Measurements from ENCODE around the gene OXSR1. TPM values are rescaled to one million over a fixed set of nuclear protein-coding genes. Genes with fewer than 3 reads are reported as not detected.
"Not testable (repeated sequence)": the region's sequence is repeated elsewhere in the genome, so short reads cannot be mapped to it uniquely, and the experiment has no call there.

The OXSR1 gene
- total RNA-seq, 1 donor from 2014 or later = 13.3 TPM

- Histone ChIP-seq H3K9me3 (no peaks in the 10 kb centered on the region), H3K27me3 (no peaks in the 10 kb centered on the region), H3K4me3 (no peak overlapping the region), H3K36me3 (no peaks in the 10 kb centered on the region), H3K27ac (no peak overlapping the region), H3K4me1 (peaks cover 0 to 2% of the 10 kb centered on the region in 2 donors)
- no peak for TF ChIP-seq CTCF (IDR thresholded peaks at IDR 0.05)
- no peak for DNase-seq (ENCODE audit: low spot score in 2 of 2)
- intact Hi-C loops (cut with DNase I) = no loop called here
Measured at GRCh38 chr3:38177181-38177580, 11.8 kb downstream of the OXSR1 start.

- intact Hi-C loops (cut with DNase I) = no loop called here
- TF ChIP-seq CTCF (IDR thresholded peaks at IDR 0.05) = no peak
- no peak for DNase-seq (ENCODE audit: low spot score in 2 of 2)
Measured at GRCh38 chr3:38186781-38187180, 21.4 kb downstream of the OXSR1 start.

GRCh38 chr3:38190481-38190881 is 25.1 kb downstream of the OXSR1 start:
- Histone ChIP-seq H3K4me3 (no peak overlapping the region), H3K27me3 (no peaks in the 10 kb centered on the region), H3K4me1 (peaks cover 0 to 3% of the 10 kb centered on the region in 2 donors), H3K27ac (peak overlapping the region; percentile 8 to 22), H3K36me3 (peaks cover 4 to 20% of the 10 kb centered on the region in 2 donors), H3K9me3 (no peaks in the 10 kb centered on the region)
- intact Hi-C loops (cut with DNase I) = no loop called here
- no peak for TF ChIP-seq CTCF (IDR thresholded peaks at IDR 0.05)
- no peak for DNase-seq (ENCODE audit: low spot score in 2 of 2)

More at GRCh38 chr3:38186781-38187180, 21.4 kb downstream of the OXSR1 start:
- Histone ChIP-seq H3K27ac (no peak overlapping the region), H3K4me1 (peaks cover 0 to 3% of the 10 kb centered on the region in 2 donors), H3K4me3 (no peak overlapping the region), H3K9me3 (no peaks in the 10 kb centered on the region), H3K36me3 (peaks cover 7 to 22% of the 10 kb centered on the region in 2 donors), H3K27me3 (no peaks in the 10 kb centered on the region)

- H3K4me1 ChIP-seq; H3K4me3 ChIP-seq; DNase-seq (ENCODE audit: low spot score in 2 of 2); H3K27ac ChIP-seq; intact Hi-C loops (cut with DNase I); H3K9me3 ChIP-seq; H3K27me3 ChIP-seq: not testable (repeated sequence)
- peaks cover 13 to 24% of the 10 kb centered on the region in 2 donors for H3K36me3 ChIP-seq
Measured at GRCh38 chr3:38202931-38203330, 37.6 kb downstream of the OXSR1 start.

GRCh38 chr3:38203690-38204089 is 38.4 kb downstream of the OXSR1 start:
- H3K36me3 ChIP-seq = peaks cover 13 to 24% of the 10 kb centered on the region in 2 donors
- TF ChIP-seq CTCF (IDR thresholded peaks at IDR 0.05) = no peak
- no peaks in the 10 kb centered on the region for H3K9me3 ChIP-seq
- no peak overlapping the region for H3K4me3 ChIP-seq
- no peaks in the 10 kb centered on the region for H3K4me1 ChIP-seq
- no peak for DNase-seq (ENCODE audit: low spot score in 2 of 2)
- no peaks in the 10 kb centered on the region for H3K27me3 ChIP-seq
- intact Hi-C loops (cut with DNase I) = no loop called here
- H3K27ac ChIP-seq = no peak overlapping the region

GRCh38 chr3:38204599-38205471 is 39.5 kb downstream of the OXSR1 start:
- DNase-seq (ENCODE audit: low spot score in 2 of 2) = no peak
- intact Hi-C loops (cut with DNase I) = no loop called here
- Histone ChIP-seq H3K4me3 (no peak overlapping the region), H3K27ac (no peak overlapping the region), H3K9me3 (no peaks in the 10 kb centered on the region), H3K4me1 (no peaks in the 10 kb centered on the region), H3K36me3 (peaks cover 5 to 17% of the 10 kb centered on the region in 2 donors), H3K27me3 (no peaks in the 10 kb centered on the region)
- no peak for TF ChIP-seq CTCF (IDR thresholded peaks at IDR 0.05)
